GM21717 (cell line): ENCODE results near the gene CEP120.
"Not testable (repeated sequence)": the region's sequence is repeated elsewhere in the genome, so short reads cannot be mapped to it uniquely, and the experiment has no call there.

ENCODE experiments used
- ATAC-seq: cut with Tn5 transposase; IDR thresholded peaks from one replicate; pipeline ENCODE4 v1.9.1; 2021; ENCODE audit warnings: mild to moderate bottlenecking, moderate library complexity; ENCODE audit not compliant: unreplicated experiment

Gene CEP120

DNA sequence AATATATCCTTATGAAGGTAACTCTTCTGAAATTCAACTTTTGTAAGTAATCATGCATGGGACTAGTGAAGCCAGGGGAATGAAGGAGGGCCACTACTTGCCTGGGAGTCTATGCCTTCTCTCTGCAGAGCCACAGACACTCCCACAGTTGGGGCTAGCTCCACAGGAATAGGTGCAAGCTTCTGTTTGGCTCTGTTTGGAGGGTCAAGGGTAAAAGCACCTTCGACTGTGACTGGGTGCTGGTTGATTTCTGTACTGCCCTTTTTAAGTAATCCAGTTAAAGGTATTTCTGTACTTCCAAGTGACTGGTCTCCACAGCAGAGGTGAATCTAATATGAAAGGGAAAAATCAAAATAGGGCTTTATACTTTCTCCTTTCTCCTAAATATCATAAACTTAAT is 32.2 kb downstream of the CEP120 start:
- ATAC-seq: no peak

DNA sequence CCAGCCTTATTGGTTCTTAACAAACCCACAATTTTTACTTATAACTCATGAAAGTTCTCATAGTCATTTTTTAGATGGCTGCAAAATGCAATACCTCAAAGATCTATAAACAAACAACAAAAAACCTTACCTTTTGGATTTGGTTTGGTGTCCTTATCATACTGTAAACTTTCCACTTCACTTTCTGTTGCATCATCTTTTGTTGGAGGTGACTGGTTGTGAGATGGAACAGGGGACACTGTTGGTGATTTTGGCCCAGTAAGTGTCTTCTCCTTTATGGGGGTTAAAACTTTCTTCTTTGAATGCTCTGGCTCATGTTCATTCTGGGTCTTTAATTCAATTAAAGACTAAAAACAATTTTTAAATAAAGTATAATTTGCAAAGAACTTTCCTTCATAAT is 33.4 kb downstream of the CEP120 start:
- no peak for ATAC-seq

DNA sequence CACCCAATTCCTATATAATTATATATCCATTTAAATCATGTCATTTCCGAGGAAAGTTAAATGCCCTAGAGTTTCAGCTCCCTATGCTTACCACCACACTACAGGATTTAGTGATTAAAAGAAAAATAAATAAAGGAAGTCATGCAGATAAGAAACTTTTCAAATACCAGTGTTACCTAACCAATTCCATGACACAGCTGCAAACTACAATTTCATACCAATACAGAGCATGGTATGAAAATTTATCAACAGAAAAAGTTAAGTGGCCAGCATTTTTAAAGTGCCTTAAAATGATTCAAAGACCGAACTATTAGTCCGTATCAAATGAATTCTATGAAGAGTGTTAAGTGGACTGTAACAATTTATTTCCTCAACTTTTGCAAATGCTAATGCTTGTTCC is 35.9 kb downstream of the CEP120 start:
- ATAC-seq: no peak

DNA sequence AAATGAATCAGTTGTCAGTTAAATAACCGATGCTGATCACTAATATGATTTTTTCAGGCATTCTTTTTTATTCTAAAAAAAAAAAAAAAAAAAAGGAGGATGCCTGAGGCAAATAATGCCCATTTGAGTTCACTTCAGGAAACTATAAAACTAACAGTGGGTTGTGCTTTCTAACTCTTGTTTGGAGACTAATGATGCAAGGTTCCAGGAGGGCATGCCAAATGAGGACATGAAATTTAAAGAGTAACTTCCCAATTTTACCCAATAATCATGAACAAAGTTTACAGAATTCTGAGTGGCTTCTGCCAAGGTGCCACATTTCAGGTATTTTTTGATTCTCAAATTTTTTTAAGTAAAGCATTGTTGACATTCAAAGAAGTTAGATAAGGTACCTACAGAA is 41.0 kb downstream of the CEP120 start:
- ATAC-seq: no peak

DNA sequence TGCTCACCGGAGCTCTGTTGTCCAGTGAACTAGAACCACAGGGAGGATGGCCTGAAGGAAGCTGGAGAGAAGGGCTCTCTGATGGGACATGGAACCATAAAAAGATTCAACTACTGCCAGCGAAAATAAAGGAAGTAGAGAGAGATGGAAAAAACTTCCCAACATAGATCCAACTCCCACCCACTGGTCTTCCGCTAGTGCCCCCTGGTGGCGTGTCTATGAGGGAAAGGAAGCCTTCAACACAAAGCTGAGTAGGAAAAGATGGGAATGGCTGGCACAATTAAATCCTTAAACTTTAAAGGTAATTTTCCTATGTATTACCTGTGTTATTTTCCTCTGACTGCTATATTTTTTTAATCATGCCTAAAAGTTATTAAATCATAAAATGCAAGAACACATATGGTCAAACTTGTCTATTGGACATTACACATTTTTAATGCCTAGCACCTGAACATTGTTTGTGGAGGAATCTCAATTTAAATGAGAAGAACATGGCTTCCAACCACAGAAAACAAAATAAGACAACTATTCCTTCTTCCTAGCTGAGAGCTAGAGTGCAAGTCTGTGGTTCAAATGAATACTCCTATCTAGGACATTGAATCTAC is 51.5 kb downstream of the CEP120 start:
- no peak for ATAC-seq

DNA sequence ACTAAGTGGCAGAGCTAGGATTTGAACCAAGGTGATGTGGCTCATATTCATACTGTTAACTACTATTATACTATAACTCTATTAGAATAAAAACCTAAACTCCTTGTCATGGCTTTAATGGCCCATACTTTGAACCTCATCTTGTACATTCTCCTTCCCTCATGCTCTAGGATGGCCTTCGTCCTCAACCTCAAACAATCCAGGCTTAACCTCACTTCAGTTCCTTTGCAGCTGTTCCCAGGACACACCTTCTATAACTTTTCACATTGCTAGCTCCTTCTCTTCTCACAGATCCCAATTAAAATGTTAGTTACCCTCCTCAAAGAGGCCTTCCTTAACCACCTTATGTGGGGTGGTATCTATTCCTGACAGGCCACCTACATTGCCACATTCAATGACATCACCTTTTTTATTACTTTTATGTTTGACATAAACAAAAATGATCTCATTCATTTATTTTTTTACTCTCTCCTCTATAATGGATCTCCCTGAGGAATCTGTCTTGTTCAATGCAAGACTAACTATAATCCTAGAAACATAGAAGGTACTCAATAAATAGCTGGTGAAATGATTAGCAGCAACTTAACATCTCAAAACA is 53.7 kb downstream of the CEP120 start:
- no peak for ATAC-seq

DNA sequence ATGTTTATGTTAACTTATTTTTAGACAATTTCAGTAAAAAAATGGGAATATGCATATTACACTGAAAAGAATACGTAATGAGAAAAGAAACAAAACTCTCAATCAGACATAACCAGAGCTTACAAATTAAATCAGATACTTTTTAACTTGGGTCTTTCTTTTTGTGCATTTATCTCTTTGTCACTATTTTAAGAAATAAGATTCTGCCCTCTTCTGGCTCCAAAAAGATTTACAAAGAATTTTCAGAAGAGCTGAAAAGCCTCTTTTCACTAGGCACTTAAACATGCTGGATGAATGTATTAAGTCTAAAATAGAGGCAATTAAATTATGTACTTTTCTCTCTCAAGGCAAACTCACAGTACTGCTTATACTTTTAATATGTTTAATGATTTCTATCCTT is 55.5 kb downstream of the CEP120 start:
- ATAC-seq: no peak

DNA sequence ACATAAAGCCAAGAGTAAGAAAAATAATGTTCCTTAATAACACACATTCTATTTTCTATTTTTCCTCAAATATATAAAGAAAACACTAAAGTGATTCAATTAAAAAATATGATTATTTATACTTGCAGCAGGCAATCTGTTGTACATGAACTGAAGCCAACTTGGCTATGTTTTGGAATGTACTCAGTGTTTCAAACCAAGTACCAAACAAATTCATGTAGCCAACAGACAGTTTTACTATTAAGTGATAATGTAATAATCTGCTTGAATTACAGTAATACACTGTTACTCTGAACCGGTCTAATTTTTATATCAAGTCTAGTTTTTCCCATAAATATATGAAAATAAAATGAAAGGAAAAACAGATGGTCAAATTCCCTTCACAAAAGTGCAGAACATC is 58.0 kb downstream of the CEP120 start:
- ATAC-seq: no peak

DNA sequence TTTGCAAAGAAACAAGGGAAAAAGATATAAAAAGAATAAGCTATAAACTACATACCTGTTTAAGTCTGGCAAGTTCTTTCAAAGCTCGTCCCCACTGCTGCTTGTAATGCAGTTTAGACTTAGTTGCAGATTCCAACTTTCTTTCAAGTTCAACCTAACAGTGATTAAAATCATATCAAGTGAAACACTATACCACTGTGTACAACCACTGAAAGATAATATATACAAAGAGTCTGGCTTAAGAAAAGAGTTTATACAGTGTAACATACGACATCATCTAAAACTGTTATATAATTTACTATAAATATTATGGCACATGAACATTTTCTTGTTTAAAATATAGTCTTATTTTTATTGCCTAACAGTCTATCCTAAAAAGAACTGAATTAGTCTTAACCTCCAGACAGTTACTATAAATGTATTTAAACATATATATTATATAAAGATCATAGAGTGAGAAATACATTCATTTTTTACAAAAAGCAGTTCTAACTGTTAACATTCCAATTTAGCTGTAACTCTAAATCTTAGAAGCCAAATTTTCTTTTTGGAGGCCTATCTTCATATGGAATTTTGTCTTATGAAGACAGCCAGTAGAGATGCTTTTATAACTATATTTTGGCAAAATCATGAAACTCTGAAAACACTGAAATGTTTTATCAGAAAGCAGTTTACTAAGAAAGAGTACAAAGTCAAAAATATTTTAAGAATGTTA is 58.6 kb downstream of the CEP120 start:
- no peak for ATAC-seq

DNA sequence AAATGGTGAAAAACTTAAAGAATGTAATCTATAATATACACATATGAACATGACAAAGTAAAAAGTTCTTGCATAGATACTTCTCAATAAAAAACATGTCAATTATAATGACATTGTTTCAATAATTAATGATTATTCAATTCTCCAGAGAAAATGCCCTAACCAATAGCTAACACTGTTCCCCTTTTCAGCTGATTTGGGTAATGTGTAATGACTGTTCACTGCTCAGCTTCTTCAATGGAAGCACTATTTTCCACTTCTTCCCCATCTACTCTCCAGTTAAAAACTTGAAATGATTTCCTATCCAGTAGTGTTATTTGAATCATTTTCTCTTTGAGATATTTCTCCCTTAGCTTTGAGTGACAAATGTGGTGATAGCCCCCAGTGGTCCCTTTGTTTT is 62.3 kb downstream of the CEP120 start:
- ATAC-seq: no peak

DNA sequence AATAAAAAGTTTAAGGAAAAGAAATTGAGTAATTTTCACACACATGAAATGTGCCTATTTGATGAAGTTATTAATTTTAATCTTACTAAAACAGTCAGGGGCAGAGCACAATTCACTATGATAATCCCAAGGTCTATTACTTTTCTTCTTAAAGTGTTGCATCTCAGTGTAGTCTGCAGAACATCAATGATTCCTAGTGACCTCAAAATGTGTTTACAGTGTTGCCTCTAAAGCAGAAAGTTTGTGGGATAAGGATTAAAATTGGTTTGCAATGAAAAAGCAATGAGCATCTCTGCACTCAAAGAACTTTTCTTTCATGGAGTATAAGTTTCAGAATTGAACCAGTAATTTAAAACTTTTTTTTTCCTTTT is 63.0 kb downstream of the CEP120 start:
- ATAC-seq: no peak

DNA sequence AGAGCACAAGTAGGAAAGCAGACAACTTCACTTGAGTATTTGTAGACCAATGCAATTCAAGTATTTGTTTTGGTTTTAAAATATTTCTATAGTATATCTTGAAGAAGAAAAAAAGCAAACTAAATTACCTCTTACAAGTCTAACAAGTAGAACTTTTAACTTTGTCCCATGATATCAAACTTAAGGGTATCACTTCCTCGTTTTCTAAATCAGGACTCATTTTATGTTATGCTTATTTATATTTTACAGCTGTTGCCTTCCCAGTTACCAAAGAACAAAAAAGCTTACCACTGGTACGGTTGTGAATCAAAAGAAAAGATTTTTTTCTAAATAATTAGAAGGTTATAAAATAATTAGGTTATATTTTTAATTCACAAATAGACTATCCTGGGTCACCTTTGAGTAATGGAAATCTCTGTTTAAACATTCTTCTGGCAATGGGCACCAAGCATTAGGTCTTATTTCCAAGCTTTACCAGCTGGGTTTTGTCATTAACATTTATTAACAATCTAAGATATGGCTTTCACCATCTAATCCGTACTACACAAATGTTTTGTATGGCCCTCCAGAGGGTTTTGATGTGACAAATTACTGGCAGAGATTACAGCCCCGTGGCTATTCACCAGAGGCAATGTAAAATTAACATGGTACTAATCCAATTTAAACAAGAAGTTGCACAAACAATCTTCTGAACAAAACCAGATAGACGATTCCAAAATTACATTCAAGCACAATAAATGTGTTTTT is 63.6 kb downstream of the CEP120 start:
- no peak for ATAC-seq

DNA sequence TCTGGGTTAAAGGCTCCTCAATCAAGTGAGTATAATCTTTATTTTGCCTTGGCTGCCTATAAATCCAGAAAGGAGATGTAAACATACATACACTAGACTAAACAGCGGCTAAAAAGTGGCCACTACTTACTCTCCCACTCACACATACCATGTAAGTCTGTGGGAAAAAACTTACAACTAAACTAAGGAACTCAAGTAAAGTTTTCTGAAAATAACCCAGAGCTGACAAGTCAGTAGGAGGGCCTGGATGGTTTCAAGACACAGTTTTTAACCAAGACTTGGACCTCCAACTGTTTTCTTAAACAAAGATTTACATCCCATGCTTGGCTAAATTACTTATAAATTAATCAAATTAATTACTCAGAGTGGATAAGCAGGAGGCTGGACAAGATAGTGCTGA is 64.5 kb downstream of the CEP120 start:
- no peak for ATAC-seq

DNA sequence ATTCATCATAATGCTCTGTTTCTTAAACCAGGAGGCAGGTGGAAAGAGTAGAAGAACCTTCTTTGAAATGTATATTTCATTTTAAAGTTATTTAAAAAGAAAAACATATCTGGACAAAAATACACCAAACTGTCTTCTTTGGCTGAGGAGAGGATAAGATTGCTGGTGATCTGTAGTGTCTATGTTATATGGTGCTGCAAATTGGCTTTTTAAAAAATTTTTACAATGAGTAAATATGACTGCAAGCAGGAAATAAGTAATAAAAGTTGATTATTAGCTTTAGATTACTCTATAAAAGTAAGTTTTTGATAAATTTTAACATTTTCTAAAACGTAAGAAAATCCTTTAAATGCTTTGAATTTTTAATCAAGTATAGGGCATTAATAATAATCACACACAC is 64.9 kb downstream of the CEP120 start:
- ATAC-seq: no peak

DNA sequence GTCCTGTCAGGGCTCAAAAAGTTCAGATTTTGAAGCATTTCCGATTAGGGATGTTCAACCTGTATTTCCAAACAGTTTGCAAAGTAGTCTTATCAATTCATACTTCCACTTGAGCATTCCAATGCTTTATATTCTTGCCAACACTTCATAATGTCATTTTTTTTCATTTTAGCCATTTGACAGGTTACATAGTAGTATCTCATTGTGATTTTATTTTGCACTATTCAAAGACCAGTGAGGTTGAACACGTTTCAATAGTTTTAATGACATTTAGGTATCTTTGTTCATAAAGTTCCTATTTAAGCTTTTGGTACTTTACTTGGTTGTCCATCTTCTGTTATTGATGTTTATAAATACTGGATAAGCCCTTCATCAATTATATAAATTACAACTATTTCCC is 71.4 kb downstream of the CEP120 start:
- no peak for ATAC-seq

DNA sequence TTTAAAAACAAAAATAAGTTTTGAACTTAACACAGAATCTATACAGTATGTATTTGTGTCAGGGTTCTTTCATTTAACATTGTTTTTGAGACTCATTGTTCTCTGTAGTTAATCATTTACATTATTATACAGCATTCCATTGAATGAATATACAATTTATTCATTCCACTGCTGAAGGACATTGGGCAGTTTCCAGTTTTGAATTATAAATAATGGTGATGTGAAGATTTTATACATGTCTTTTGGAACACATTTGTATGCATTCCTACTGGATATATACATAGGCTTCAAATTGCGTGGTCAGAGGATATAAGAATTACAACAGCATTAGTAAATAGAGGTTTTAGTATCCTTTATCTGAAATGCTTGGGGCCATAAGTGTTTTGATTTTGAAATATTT is 72.0 kb downstream of the CEP120 start:
- no peak for ATAC-seq

DNA sequence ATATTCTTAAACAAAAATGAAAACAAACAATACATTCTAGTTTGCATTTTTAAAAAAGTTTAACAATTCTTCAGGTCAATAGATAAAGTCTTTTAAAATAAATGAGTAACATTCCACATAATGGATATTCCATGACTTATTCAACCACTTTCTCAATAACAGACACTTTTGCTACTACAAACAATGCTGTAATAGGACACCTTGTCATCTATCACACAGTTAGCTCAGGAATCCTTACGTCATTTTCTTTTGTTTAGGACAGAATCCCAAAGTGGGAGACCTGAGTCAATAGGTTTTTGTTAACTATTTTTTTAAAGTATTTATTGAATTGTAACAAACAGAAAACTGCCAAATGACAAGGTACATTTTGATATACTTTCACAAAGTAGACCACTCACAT is 72.5 kb downstream of the CEP120 start:
- ATAC-seq: no peak

DNA sequence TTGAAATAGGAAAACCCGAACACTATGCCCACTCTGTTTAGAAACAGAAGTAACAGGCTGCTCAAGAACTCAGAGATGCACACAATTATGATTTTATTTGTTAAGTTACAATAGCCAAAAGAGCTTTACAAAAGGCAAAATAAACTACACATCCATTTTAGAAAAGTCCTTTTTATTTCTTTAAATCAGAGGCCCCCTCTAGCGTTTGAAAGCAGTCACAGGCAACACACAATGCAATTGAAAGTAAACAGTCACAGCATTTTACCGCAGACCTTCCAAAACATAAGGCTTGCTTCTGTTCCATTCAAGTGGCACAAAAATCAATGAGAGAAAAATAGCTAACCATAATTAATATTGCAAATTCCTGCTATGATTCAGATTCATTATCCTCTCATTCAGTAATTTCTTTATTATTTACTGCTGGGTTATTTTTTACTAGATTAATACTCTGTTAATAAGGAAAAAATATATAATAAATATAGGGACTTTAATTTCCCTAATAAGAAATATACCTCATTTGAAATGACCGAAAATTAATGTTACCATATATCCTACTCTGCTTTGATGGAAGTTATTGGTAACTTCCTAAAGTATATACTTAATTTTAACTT is 78.3 kb downstream of the CEP120 start:
- ATAC-seq: no peak

DNA sequence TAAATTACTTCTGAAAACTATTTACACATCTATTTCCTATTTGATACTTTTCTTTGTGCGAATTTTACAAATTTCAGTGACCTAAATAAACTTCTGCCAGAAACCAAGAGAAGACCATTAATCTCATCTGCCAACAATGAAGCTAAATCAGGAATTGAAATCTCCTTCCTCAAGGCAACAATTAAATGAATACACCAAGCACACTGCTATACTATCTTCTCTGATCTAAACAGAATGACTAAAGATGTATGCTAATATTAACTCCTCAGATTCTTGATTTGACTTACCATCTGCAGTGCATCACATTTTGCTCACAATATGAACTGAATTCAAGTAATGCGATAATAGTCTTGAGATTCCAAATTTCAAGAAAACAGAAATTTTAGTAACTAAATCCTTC is 82.3 kb downstream of the CEP120 start:
- no peak for ATAC-seq

DNA sequence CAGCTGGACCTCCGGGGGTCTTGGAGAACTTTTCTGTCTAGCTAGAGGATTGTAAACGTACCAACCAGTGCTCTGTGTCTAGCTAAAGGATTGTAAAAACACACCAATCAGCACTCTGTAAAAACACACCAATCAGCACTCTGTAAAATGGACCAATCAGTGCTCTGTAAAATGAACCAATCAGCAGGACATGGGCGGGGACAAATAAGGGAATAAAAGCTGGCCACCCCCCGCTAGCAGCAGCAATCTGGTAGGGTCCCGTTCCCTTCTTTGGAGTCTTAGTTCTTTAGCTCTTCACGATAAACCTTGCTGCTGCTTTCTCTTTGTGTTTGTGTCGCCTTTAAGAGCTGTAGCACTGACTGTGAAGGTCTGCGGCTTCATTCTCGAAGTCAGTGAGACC is 114.8 kb downstream of the CEP120 start:
- ATAC-seq: not testable (repeated sequence)

DNA sequence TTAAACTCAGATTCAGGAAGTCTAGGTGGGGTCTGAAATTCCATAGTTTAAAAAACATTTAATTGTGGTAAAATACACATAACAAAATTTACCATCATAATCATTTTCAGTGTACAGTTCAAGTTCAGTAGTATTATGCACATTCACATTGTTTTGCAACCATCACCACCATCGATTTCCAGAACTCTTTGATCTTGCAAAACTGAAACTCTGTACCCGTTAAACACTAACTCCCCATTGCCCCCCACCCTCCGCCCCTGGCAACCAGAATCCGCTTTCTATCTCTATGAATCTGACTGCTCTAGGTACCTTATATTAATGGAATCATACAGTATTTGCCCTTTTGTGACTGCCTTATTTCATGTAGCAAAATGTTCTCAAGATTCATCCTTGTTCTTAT is 117.5 kb downstream of the CEP120 start:
- no peak for ATAC-seq
